Naive B cell (primary cell): Measurements from ENCODE around the gene PGAM1. TPM values are rescaled to one million over a fixed set of nuclear protein-coding genes. Genes with fewer than 3 reads are reported as not detected.
A peak's percentile ranks its signal among the peaks of the same experiment; 100 is the strongest.

Experiments used
- ATAC-seq, 2 donors: fragments of 150-1000 bp; cut with Tn5 transposase; 2 replicates each; pipeline ENCODE4 v1.10.0; 2021; ENCODE audit warnings: low read depth in 2 of 2, mild to moderate bottlenecking in 2 of 2, moderate library complexity in 2 of 2
- DNase-seq: peaks from one replicate; pipeline ENCODE4 v3.0.0; 2022
- H3K27ac Mint-ChIP-seq, 6 donors: one replicate each; pipeline ENCODE4 v1.8.0; 2020 to 2022; ENCODE audit warnings: mild to moderate bottlenecking in 6 of 6, mixed read lengths in 6 of 6, moderate library complexity in 5 of 6, inconsistent platforms in 2 of 6
- H3K27me3 Mint-ChIP-seq, 3 donors: one replicate each; pipeline ENCODE4 v1.8.0; 2021 to 2022; ENCODE audit warnings: mixed read lengths in 3 of 3, mild to moderate bottlenecking in 1 of 3
- H3K36me3 Mint-ChIP-seq, 2 donors: one replicate each; pipeline ENCODE4 v1.8.0; 2020 to 2022; ENCODE audit warnings: mixed read lengths in 2 of 2, inconsistent platforms in 1 of 2, mild to moderate bottlenecking in 1 of 2
- H3K4me1 Mint-ChIP-seq, 3 donors: one replicate each; pipeline ENCODE4 v1.8.0; 2020 to 2022; ENCODE audit warnings: mixed read lengths in 3 of 3, inconsistent platforms in 1 of 3, mild to moderate bottlenecking in 1 of 3, moderate library complexity in 1 of 3
- H3K4me3 Mint-ChIP-seq, 8 donors: one replicate each; pipeline ENCODE4 v1.8.0; 2020 to 2022; ENCODE audit warnings: mild to moderate bottlenecking in 8 of 8, mixed read lengths in 8 of 8, moderate library complexity in 8 of 8, inconsistent platforms in 2 of 8
- H3K9me3 Mint-ChIP-seq, 7 donors: one replicate each; pipeline ENCODE4 v1.8.0; 2020 to 2022; ENCODE audit warnings: mixed read lengths in 7 of 7, mild to moderate bottlenecking in 5 of 7, inconsistent platforms in 2 of 7, moderate library complexity in 1 of 7
- polyA plus RNA-seq, 6 donors: library from polyadenylated mRNA; unstranded; fragments of 300-500 nt; fragmentation: Illumina TruSeq; gene quantifications; one replicate each; pipeline ENCODE4 v1.2.3, GENCODE V29; 2021; ENCODE audit warnings: low read depth in 6 of 6

The PGAM1 gene
- 100 to 1,000 TPM; 177 to 263 (median 203) TPM for polyA plus RNA-seq

DNA sequence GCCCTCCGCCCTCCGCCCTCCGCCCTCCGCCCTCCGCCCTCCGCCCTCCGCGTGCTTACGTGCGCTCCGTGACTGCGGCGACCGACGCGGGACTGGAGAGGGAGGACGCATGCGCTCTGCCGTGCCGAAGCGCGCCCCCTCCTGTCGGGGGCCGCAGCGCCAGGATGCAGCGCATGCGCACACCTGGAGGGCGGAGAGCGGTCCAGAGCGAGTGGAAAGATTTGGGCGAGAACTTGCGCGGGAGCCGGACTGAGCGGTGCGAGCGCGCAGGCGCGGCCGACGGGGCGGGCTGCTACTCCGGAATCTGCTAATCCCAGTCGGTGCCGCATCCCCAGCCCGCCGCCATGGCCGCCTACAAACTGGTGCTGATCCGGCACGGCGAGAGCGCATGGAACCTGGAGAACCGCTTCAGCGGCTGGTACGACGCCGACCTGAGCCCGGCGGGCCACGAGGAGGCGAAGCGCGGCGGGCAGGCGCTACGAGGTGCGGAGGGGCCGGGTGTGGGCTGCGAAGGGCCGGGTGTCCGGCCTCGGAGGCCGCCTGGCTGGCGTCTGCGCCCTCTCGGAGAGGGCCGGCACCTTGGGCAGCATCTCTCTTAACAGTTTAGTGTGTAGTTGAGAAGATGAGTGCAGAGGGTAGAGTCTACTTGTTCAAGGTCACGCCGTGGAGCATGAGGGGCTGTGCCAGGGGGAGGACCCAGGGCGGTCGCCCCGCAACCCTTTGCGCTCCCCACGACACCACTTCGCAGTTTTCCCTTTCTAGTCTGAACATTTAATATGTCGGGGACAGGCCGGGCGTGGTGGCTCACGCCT, at the start of gene PGAM1:
TSS of gene PGAM1 (plus strand) at position 228 of the 812 bp plus-strand sequence. CDS start at position 345, 117 bp downstream.
- DNase-seq, result peak; percentile 97
- H3K27me3 Mint-ChIP-seq, result no peaks in the 10 kb centered on the region

DNA sequence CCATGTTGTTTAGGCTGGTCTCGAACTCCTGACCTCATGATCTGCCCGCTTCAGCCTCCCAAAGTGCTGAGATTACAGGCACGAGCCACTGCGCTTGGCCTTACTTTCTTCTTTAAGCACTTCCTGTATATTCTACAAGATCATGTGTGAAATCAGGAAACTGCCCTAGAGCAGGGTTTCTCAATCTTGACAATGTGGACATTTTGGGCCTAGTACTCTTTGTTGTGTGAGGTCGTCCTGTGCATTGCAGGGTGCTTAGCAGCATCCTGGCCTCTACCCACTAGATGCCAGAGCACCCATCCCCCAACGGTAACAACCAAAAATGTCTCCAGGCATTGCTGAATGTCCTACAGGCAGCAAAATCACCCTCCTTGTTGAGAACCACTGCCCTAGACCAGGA, 49.6 kb upstream of the PGAM1 start:
- Mint-ChIP-seq H3K27ac (peak overlapping the region in 2 of 6 donors; percentile 9 to 20), H3K4me1 (no peaks in the 10 kb centered on the region), H3K36me3 (peaks cover 9 to 20% of the 10 kb centered on the region in 2 donors), H3K4me3 (peak overlapping the region in 1 of 8 donors; percentile 32), H3K9me3 (no peaks in the 10 kb centered on the region), H3K27me3 (no peaks in the 10 kb centered on the region)
- DNase-seq, result no peak
- ATAC-seq, result no peak

More for the DNA sequence above, at the start of gene PGAM1:
- Mint-ChIP-seq H3K4me1 (peaks cover 16 to 31% (median 18%) of the 10 kb centered on the region in 3 donors), H3K9me3 (no peaks in the 10 kb centered on the region), H3K36me3 (no peaks in the 10 kb centered on the region), H3K27ac (peak within 1 kb of the TSS; percentile 76 to 98 (median 94)), H3K4me3 (peak within 1 kb of the TSS; percentile 87 to 97 (median 93))
- peak; percentile 87 for ATAC-seq

DNA sequence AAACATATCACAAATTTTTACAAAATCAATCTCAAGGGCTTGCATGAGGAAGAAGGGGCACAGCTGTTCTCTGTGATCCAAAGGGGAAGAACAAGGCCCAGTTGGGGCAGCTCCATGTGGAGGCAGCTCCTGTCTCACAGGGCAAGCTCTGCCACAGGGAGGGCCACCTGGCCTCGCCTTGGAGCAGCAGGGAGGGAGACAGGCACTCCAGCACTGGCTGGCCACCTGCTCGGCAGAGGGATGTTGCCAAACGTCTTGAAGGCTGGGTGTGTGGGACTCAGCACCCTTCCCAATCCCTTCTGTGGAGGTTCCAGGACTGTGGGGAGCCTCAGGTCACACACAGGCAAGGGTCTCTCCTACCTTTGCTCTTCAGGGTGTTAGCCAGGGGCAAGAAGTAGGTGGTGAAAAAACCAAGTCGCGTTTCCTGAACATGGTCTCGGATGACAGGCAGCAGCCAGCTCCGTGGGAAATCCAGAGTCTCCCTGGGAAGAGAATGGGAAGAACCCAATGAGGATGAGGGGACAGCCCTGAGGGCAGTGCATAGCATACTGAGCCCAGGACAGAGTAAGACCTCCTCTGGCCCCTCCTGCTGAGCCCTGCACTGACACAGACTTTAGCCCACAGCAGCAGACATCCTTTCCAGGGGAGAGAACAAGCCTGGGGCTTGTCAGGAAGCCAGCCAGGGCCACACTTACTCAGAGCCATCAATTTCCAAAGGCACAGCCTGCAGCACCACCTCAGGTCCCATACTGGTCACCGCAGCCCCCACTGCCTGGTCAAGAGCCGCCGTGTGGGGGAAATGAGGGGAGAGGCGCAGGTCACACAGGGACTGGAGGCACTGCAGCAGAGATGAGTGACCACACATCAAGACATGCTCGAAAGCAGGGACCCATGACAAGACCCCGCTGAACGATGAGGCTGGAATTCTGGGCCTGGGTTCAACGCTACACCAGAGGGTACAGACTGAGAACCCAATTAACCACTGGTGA, 46.8 kb upstream of the PGAM1 start:
- no peak for ATAC-seq
- Mint-ChIP-seq H3K9me3 (no peaks in the 10 kb centered on the region), H3K27me3 (no peaks in the 10 kb centered on the region), H3K36me3 (no peaks in the 10 kb centered on the region), H3K4me3 (no peak overlapping the region), H3K27ac (peak overlapping the region in 3 of 6 donors; percentile 21 to 92 (median 76)), H3K4me1 (no peaks in the 10 kb centered on the region)
- DNase-seq, result no peak

DNA sequence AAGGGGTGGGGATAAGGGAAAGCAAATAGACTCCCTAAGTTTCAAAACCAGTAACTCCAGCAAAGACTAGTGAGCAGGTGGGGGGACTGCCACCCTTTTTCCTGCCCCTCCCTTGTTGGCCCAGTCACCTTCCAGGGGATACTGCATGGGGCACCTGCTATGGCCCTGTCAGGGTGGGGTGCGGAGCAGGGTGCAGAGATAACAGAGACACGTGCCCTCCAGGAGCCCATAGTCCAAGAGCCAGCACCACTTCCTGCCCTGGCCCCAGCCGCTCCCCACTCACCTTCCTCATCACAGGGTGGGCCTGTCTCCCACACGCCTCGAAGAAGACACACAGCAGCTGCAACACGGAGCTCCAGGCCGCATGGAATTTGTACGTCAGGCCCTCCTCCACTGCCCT, 45.5 kb upstream of the PGAM1 start:
- H3K27ac Mint-ChIP-seq, result peak overlapping the region in 2 of 6 donors; percentile 43 to 71
- ATAC-seq (peak in 1 of 2 donors; percentile 8), DNase-seq (no peak)
- no peak overlapping the region for H3K4me3 Mint-ChIP-seq
- H3K36me3 Mint-ChIP-seq, result peaks cover 0 to 5% of the 10 kb centered on the region in 2 donors
- no peaks in the 10 kb centered on the region for H3K27me3 Mint-ChIP-seq
- no peaks in the 10 kb centered on the region for H3K9me3 Mint-ChIP-seq
- peaks cover 0 to 3% (median 0%) of the 10 kb centered on the region in 3 donors for H3K4me1 Mint-ChIP-seq

DNA sequence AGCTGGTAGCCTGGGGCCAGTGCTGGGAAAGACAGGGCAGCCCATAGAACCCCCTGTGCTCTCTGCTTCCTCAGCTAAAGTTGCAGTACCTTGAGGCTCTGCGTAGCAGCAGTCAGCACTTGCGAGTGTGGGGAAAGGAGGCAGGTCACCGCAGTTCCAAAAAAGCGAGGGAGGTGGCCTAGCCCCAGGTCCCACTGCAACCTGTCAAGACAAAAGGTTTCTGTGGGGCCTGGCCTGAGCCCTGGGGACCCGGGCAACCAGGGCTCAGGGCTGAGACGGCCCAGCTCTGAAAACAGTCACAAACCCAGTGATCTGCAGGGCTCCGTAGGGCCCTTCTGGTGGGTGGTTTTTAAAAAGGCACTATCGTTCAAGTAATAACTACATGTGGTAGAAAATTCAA, 44.4 kb upstream of the PGAM1 start:
- ATAC-seq (no peak), DNase-seq (no peak)
- Mint-ChIP-seq H3K27ac (peak overlapping the region in 1 of 6 donors; percentile 43), H3K4me1 (peaks cover 0 to 4% (median 0%) of the 10 kb centered on the region in 3 donors), H3K9me3 (no peaks in the 10 kb centered on the region), H3K27me3 (no peaks in the 10 kb centered on the region), H3K36me3 (peaks cover 0 to 8% of the 10 kb centered on the region in 2 donors), H3K4me3 (no peak overlapping the region)

DNA sequence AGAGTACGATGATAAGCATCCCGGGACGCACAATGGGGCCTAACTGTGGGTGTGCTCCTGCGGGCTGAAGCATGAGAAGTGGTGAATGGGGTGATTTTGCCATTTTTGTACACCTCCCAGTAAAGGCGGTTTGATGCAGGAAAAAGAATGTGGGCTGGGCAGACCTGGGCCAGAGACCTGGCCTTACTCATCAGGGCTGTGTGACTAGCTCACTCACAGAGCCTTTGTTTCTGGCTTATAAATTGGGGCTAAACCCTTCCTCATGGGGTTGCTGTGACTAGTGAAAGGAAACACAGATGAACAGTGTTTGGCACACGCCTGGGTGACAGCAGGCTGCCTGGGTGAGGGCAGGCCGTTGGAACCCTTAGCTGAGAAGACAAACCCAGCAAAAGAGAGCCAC, 42.8 kb upstream of the PGAM1 start:
- Mint-ChIP-seq H3K4me3 (no peak overlapping the region), H3K36me3 (peaks cover 0 to 9% of the 10 kb centered on the region in 2 donors), H3K27me3 (no peaks in the 10 kb centered on the region), H3K4me1 (peaks cover 0 to 4% (median 0%) of the 10 kb centered on the region in 3 donors), H3K27ac (peak overlapping the region in 3 of 6 donors; percentile 53 to 60 (median 56)), H3K9me3 (no peaks in the 10 kb centered on the region)
- DNase-seq (no peak), ATAC-seq (no peak)

DNA sequence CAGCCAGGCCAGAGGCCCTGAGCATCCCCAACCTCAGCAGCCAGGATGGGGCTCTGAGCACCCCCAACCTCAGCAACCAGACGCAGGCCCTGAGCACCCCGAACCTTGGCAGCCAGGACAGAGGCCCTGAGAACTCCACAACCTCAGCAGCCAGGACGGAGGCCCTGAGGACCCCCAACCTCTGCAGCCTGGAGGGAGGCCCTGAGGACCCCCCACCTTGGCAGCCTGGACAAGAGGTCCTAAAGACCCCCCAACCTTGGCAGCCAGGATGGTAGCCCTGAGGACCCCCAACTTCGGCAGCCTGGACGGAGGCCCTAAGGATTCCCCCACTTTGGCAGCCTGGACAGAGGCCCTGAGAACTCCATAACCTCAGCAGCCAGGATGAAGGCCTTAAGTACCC, 41.8 kb upstream of the PGAM1 start:
- Mint-ChIP-seq H3K27me3 (no peaks in the 10 kb centered on the region), H3K27ac (no peak overlapping the region), H3K4me1 (peaks cover 0 to 4% (median 0%) of the 10 kb centered on the region in 3 donors), H3K36me3 (peaks cover 5 to 16% of the 10 kb centered on the region in 2 donors), H3K4me3 (no peak overlapping the region), H3K9me3 (no peaks in the 10 kb centered on the region)
- DNase-seq, result no peak
- no peak for ATAC-seq

DNA sequence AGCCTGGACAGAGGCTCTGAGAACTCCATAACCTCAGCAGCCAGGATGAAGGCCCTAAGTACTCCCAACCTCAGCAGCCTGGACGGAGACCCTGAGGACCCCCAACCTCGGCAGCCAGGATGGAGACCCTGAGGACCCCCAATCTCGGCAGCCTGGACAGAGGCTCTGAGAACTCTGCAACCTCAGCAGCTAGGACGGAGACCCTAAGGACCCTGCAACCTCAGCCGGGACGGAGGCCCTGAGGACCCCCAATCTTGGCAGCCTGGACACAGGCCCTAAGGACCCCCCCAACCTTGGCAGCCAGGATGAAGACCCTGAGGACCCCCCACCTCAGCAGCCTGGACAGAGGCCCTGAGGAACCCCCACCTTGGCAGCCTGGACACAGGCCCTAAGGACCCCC, 41.4 kb upstream of the PGAM1 start:
- Mint-ChIP-seq H3K9me3 (no peaks in the 10 kb centered on the region), H3K27me3 (no peaks in the 10 kb centered on the region), H3K4me1 (peaks cover 0 to 4% (median 0%) of the 10 kb centered on the region in 3 donors), H3K4me3 (no peak overlapping the region), H3K27ac (peak overlapping the region in 1 of 6 donors; percentile 59), H3K36me3 (peaks cover 5 to 16% of the 10 kb centered on the region in 2 donors)
- no peak for ATAC-seq
- no peak for DNase-seq

DNA sequence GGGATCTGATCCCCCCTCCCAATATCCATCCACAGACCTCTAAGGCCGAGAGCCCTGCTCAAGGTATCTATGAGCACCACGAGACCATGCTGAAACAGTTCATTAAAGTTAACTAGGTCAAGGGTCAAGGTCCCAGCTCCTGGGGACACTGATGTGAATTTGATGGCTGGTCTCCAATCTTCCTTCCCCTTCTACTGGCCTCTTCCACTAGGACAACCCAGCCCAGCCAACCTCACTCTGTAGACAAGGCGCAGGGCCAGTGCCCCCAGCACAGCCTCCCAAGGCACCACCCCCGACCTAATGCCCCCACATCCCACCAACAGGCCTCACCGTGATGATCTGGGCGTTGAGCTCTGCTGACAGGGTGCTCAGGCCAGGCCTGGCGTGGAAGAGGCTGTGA, 40.4 kb upstream of the PGAM1 start:
- ATAC-seq (peak in 1 of 2 donors; percentile 6), DNase-seq (no peak)
- H3K9me3 Mint-ChIP-seq, result no peaks in the 10 kb centered on the region
- H3K4me1 Mint-ChIP-seq, result peaks cover 0 to 4% (median 0%) of the 10 kb centered on the region in 3 donors
- peak overlapping the region in 1 of 6 donors; percentile 59 for H3K27ac Mint-ChIP-seq
- H3K4me3 Mint-ChIP-seq, result peak overlapping the region in 1 of 8 donors; percentile 16
- H3K36me3 Mint-ChIP-seq, result peaks cover 5 to 16% of the 10 kb centered on the region in 2 donors
- no peaks in the 10 kb centered on the region for H3K27me3 Mint-ChIP-seq

DNA sequence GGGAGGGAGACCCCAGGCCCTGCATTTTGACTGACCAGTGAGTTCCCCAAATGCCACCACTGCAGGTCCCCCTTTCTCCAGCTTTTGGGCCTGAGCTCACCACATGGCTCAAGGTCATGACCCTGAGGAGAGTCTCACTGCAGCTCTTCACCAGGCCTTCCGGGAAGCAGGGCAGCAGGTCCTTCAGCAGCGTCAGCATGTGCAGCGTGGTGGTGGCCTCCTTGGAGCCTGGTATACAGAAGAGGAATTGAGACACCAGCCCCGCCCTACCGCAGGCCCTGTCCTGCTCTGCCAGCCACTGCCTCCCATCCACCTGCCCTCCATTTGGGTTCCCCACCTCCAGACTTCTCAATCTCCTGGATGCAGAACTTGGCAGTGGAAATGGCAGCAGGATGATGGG, 37.8 kb upstream of the PGAM1 start:
- DNase-seq (no peak), ATAC-seq (peak in 1 of 2 donors; percentile 4)
- Mint-ChIP-seq H3K27ac (peak overlapping the region in 1 of 6 donors; percentile 54), H3K4me1 (peaks cover 0 to 4% (median 0%) of the 10 kb centered on the region in 3 donors), H3K36me3 (peaks cover 8 to 21% of the 10 kb centered on the region in 2 donors), H3K27me3 (no peaks in the 10 kb centered on the region), H3K4me3 (no peak overlapping the region), H3K9me3 (no peaks in the 10 kb centered on the region)

DNA sequence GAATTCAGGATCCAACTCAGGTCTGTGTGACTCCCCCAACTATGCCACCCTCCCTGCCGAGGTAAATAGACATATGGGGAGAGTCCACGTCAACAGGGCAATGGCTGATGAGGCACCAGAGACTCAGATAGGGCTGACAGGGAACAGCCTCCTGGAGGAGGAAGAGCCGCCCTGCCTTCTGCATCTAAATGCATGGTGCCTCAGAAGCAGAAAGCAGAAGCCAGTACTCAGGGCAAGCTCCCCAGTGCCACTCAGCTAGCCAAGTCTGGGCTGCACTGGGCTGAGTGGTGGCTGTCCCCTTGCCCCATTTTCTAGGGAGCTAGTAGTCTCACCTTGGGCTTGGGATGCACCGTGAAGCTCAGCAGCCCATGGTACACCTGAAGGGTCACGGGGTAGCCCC, 35.9 kb upstream of the PGAM1 start:
- no peaks in the 10 kb centered on the region for H3K27me3 Mint-ChIP-seq
- no peaks in the 10 kb centered on the region for H3K9me3 Mint-ChIP-seq
- peaks cover 0 to 4% (median 0%) of the 10 kb centered on the region in 3 donors for H3K4me1 Mint-ChIP-seq
- DNase-seq (no peak), ATAC-seq (no peak)
- H3K36me3 Mint-ChIP-seq, result peaks cover 13 to 21% of the 10 kb centered on the region in 2 donors
- no peak overlapping the region for H3K4me3 Mint-ChIP-seq
- H3K27ac Mint-ChIP-seq, result no peak overlapping the region

DNA sequence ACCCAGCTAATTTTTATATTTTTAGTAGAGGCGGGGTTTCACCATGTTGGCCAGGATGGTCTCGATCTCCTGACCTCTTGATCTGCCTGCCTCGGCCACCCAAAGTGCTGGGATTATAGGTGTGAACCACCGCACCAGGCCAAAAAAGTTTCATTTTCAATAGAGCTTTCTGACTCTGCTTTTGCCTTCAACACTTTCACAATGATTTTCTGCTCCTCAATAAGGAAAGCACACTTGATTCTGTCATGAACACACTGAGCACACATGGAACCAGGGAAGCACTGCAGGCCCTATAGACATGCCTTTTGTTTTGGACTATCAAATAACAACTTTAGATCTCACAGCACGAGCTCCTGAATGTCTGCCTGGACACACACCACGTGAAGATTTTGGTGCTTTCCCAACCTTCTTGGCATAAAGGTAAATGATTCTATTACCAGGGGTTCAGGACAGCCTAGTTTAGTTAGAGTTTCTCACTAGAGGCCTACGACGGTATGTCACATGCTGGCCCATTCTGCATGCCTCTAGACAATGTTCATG, 32.9 kb upstream of the PGAM1 start:
- peaks cover 13 to 19% of the 10 kb centered on the region in 2 donors for H3K36me3 Mint-ChIP-seq
- no peak for DNase-seq

DNA sequence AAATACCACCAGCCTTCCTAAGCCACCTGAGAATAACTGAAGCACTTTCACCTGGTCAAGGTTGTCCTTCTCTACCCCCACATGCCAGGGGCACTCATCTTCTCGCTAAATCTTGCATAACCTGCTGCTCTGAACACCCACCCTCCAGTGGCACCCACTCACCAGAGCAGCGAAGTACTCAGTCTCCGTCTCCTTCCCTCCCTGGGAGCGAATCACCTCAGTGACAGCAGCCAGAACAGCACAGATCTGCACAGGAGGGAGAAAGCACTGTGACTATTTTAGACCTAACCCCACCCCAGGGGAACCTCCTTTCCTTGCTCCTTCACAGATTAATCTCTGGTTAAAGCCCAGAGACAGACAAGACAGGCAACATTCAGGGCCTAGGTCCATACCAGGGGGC, 29.9 kb upstream of the PGAM1 start:
- H3K4me3 Mint-ChIP-seq, result no peak overlapping the region
- H3K27me3 Mint-ChIP-seq, result no peaks in the 10 kb centered on the region
- peaks cover 1 to 14% of the 10 kb centered on the region in 2 donors for H3K36me3 Mint-ChIP-seq
- no peak for ATAC-seq
- H3K27ac Mint-ChIP-seq, result peak overlapping the region in 2 of 6 donors; percentile 57 to 72
- H3K4me1 Mint-ChIP-seq, result peaks cover 6 to 12% (median 11%) of the 10 kb centered on the region in 3 donors
- no peak for DNase-seq
- H3K9me3 Mint-ChIP-seq, result no peaks in the 10 kb centered on the region

More for the DNA sequence above, 32.9 kb upstream of the PGAM1 start:
- H3K4me3 Mint-ChIP-seq, result no peak overlapping the region
- H3K27me3 Mint-ChIP-seq, result no peaks in the 10 kb centered on the region
- no peaks in the 10 kb centered on the region for H3K4me1 Mint-ChIP-seq
- H3K27ac Mint-ChIP-seq, result peak overlapping the region in 3 of 6 donors; percentile 19 to 72 (median 71)
- no peaks in the 10 kb centered on the region for H3K9me3 Mint-ChIP-seq
- ATAC-seq, result no peak
